Fibroblast of gingiva (primary cell): Measurements from ENCODE around the gene SPIC.
"Not testable (repeated sequence)": the region's sequence is repeated elsewhere in the genome, so short reads cannot be mapped to it uniquely, and the experiment has no call there.

Experiments used
- DNase-seq: peaks from one replicate; pipeline ENCODE4 v3.0.0-alpha.2; 2011; ENCODE audit warnings: low read depth

Gene SPIC

DNA sequence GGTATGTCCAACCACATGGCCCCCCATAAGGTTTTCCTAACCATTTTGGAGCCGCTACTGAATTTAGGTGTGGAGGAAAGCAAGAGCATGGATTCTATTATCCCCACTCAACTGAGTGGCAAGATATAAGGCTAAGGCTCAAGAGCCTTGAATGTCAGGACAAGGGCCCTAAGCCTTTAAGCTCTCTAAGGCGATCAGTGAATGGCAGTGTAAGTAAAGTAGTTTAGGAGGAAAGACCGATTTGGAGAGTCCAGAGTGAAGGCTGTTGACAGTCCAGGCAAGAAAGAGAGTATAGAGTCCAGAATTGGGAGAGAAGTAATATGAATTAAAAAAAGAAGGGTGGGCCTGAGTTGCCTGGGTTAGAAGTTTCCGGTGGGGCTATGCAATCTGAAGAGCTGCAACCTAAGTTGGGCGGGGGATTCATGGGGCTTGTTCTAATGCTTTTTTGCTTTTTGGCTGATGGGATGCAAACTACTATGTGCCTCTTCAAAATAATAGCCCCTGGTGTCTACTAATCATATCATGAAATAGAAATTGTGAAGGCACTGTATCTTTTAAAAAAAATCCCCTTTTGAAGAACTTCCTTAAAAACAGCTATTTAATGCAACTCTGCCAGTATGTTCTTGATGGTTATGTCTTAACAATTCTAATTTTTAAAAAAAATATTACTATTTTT lies at the start of gene SPIC:
TSS of gene SPIC (plus strand) at position 626 of the 676 bp plus-strand sequence. CDS start 1,569 bp downstream, outside the sequence.
- DNase-seq: no peak

DNA sequence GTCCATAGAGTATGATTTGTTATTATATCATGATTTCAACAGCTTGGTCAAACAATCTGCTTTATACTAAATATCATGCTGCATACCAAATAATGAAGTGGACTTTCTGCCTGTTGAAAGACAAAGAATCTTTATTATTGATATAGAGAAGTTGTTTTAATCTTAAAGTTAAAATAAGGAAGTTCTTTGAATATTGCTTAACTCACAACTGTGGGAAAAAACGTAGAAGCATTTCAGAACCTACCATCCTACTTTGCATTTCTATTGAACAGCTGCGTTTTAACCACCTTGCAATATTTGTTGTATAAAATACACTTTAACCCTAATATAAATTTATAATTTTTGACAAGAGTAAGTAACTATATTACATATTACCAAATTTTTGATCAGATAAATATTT lies 44.7 kb upstream of the SPIC start:
- DNase-seq: no peak

DNA sequence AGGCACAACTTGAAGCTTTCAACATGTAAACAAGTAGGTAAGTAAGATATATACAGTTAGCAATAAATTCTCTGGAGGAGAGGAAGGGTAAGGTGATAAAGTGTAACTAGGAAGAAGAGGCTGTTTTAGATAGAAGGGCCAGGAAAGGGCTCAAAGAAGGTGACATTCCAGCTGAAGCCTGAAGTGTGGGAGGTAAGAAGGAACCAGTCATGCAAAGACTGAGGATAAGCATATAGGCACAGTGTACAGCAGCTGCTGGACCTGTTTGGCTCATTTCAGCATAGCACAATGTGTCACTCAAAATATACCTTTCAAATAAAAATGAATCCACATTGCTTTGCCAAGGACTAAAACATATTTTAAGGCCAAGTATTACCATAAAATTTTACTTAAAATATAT lies 39.0 kb upstream of the SPIC start:
- DNase-seq: no peak

DNA sequence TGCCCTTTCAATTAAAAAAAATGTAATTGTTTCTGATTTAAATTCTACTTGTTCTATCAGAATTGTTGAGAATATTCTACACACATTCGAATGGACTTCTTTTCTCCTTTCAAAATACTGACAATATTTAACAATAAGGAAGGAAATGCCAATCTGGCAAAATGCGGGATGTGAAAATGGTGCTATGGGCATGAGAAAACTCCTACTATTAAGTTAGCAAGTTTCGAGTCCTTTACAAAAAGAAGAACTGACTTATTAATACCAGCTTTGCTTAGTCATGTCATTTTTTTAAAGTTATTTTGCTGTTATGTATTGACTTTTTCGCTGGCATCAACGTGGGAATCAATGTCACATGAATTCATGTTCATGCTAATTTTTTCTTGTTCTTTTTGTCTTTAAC lies 35.9 kb upstream of the SPIC start:
- no peak for DNase-seq

DNA sequence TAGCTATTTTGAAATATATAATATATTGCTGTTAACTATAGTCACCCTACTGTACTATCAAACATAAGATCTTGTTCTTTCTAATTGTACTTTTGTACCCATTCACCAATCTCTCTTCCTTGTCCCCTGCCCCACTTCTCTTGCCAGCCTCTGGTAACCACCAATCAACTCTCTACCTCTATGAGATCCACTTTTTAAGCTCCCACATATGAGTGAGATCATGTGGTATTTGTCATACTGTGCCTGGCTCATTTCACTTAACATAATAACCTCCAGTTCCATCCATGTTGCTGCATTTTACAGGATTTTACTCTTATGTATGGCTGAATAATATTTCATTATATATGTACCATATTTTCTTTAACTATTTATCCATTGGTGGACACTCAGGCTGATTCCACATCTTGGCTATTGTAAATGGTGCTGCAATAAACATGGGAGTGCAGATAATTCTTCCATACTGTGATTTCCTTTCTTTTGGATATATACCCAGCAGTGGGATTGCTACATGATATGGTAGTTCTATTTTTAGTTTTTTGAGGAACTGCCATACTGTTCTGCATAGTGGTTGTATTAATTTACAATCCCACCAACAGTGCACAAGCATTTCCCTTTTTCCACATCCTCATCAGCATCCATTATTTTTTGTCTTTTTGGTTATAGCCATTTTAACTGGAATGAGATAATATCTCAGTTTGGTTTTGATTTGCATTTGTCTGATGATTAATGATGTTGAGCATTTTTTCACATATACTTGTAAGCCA lies 33.5 kb upstream of the SPIC start:
- no peak for DNase-seq

DNA sequence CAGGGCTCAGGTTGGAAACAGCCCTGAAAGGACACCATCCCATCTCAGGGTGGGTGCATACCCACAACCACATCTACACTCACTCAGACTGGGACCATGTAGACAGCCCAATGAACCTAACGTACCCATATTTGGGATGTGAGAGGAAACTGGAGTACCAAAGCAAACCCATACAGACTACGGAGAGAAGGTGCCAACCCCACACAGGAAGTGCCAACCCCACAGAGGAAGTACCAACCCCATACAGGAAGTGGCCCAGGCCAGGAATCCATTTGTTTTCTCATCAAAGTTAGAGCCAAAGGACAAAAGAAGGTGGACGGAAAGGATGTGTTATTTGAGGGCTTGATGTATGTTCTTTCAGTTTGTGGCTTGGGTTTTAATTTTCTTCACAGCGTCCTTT lies 19.5 kb upstream of the SPIC start:
- DNase-seq: no peak

DNA sequence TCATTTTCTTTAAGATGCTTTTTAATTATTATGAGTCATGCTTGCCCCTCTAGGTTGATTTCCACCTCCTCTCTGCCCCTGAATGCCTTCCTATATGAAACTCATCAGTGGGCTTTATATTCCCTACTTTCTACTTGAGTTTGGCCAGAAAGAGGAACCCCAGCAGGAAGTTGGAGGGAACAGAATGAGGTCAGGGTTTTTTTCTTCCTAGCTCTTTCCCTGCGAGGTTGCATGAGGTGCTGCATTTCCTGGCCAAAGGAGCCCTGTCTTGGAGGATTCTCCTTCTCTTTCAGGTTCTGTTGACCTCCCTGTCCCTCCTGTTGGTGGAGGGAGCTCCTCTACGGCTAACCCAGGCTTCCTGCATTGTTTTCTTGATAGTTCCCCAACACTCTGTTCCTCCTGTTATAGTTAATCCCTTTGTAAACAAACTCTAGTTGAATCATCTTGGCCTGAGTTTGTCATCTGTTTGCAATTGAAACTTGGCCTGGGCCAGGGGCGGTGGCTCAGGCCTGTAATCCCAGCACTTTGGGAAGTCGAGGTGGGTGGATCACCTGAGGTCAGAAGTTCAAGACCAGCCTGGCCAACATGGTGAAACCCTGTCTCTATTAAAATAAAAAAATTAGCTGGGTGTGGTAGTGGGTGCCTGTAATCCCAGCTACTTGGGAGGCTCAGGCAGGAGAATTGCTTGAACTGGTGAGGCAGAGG lies 15.3 kb upstream of the SPIC start:
- peak; percentile 50 for DNase-seq

DNA sequence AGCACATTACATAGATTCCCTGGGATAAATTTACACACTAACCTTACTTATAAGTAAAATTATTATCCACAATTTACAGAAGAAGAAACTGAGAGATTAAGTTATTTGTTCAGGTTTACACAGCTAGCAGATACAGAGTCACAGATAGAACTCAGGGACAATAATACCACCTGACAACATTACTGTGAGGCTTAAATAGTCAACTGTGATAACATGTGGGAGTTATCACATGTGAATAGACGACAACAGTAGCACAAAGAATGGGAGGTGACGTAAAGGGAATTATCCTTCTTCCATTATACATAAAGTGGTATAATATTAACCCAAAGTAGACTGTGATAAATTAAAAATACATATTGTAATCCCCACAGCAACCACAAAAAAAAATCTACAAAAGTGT lies 6.2 kb upstream of the SPIC start:
- no peak for DNase-seq

DNA sequence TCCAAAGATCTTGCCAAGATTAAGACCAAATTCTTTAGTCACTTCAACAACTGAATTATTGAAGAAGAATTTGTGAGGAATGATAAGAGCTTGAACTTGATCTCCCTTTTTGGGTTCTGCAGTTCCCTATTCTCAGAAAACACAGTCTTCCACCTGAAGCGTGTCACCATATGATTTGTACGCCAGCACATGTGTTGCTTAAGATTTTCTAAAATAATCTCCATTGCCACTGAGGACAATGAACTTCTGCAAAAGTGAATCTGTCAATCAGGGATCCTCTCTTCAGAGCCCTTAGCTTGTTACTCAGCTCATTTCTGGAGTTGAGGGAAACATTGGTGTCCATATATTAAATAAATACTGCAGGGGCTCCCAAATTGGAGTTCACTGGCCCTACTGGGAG lies 4.2 kb upstream of the SPIC start:
- no peak for DNase-seq

DNA sequence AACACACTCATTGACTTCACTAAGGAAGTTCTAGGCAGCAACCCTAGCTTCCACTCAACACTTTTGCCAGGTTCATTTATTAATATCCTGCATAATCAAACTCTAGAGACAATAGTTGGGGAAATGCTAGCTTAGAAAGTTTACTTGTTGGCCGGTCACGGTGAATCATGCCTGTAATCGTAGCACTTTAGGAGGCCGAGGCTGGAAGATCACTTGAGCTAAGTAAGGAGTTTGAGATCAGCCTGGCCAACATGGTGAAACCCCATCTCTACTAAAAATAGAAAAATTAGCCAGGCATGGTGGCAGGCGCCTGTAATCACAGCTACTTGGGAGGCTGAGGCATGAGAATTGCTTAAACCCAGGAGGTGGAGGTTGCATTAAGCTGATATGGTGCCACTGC lies 3.3 kb upstream of the SPIC start:
- DNase-seq: not testable (repeated sequence)

DNA sequence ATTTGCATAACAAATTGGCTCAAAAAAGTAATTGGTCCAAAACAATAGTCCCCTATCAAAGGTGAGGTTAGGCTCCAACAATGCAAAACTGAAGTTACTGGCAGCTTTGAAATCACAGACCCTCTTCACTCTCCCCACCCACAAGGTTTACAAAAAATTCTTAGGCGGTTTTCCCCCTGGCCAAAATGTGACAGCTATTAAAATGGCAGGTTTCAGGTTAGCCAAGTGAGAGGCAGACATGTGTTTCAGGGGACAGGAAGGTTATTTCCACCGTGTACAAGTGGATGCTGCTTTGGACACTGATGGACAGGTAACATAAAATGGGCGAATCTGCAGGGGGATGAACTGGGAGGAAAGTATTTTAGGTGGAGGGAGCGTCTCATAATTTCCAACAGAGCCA lies 888 bp upstream of the SPIC start:
- DNase-seq: no peak

DNA sequence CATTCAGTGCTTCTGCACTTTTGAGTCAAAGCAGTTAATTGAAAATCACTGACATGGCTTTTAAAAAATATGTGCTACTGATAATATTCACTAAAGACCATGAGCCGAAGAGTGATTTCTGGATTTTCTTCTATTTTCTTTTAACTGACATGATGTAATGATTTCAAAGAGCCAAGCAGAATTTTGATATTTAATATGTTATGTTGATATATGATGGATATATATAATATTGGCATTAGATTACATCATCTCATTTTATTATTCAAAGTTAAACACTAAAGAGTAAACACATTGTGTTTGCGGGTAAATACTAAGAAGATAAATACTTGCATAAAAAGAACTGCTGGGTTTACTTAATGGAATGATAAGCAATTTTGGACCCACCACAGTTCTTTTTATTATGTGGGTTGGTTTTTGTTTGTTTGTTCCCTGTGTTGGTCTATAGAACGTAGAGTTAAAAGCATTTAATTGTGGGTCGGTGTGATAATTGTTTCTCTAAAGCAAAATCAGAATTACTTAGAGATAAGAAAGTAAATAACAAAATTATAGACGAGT lies 692 bp downstream of the SPIC start:
- DNase-seq: no peak

DNA sequence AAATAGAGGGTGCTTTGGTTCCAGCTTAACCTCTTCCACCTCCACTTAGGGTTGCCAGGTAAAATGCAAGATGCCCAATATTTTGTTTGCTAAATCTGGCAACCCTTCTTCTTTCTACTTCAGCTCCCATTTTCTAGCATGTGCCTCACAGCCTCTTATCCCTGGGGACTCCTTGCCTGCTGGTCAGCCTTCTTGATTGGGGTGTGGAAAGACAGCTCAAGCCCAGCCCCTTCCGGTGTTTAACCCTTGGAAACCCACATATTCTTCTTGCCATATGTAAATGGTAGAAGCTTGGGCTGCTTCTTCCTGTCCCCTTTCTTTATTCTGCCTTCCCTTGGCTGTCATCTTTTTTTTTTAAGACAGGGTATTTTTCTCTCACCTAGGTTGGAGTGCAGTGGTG lies 5.7 kb downstream of the SPIC start:
- no peak for DNase-seq

DNA sequence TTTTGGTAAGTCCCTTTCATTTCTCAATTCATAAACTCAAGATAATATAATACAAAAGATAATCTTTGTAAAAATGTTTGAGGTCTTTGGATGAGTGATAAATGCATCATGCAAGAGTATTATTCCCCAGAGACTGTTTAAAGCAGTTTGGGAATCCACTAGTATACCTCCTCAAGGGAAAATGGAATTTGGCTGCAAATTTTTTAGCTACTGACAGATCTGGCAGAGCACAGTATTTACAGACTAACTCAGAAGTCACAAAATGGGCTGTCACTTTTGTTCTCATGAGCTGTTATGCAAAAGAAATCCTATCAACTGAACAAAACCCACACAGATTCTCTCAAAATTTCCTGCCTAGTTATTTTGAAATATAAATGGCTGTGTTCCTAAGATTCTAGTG lies 9.9 kb downstream of the SPIC start:
- DNase-seq: peak; percentile 6

DNA sequence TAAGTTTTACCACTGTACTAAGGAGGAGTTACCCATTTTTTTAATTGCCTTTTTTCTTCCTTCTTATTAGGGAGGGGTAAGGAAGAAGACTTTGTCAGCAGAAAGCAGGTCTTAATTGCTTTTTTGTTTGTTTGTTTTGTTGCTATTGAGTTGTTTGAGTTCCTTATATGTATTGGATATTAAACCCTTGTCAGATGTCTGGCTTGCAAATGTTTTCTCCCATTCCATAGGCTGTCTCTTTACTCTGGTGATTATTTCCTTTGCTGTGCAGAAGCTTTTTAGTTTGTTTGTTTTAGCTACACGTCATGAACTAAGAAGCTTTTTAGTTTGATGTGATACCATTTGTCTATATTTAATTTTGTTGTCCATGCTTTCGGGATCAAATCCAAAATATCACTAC lies 13.3 kb downstream of the SPIC start:
- DNase-seq: no peak

DNA sequence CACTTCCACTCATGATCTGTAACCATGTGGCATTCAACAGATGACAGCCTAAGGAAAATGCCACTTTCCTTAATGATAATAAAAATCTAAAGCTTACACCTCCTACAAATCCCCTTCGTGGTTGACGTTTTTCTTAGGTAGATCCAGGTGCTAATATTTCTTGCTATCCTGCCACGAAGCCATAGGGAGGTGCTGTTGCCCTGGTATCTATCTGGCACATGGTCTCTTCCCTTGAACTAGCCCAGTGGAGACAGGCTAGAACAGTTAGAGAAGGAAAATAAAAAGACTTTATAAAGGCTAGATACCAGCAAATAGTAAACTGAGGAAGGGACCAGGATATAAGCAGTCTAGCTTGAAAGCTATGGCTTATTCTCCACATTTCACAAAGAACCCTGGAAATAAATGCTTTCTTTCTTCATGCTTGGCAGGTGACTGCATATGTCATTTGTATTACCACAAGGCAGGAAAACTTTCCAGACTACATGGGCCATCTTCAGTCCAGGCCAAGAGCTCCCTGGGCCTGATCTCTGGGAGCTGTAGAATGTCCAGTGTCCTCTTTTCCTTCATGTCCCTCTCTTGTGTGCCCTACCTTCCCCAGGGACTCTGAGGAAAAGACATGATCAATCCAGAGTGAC lies 15.3 kb downstream of the SPIC start:
- DNase-seq: no peak

DNA sequence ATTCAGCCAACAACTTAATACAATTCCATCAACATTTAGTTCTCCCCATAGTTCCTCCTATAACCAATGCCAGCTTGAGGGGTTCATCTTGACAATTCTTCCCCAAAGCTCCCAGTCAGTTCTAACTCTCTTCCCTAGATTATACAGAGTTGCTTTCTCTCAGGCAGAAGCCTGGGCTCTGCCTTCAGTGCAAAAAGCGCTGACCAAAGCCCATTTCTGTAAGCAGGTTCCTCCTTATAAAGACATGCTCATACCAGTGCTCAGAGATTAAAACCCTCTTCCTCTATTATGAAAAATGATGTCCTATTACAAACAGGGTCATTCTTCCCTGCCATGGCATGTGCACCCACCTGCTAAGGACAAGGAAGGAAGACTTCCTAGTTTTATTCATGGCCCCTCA lies 16.2 kb downstream of the SPIC start:
- DNase-seq: no peak

DNA sequence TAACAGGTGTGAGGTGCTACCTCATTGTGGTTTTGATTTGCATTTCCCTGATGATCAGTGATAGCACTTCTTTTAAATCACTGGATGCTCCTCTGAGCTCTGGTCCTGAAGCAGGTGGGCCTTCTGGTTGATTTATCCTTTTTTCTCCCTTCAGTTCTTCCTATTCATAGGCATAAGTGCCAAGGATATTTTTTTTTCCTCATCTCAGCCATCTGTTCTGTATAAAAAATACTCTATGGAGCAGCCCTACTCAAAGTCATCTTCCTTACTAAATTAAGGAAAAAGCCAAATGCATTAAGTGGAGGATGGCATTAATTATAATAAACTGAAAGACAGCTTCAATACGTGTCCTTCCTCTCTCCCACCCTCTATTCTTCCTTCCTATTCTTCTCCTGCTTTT lies 18.4 kb downstream of the SPIC start:
- no peak for DNase-seq

DNA sequence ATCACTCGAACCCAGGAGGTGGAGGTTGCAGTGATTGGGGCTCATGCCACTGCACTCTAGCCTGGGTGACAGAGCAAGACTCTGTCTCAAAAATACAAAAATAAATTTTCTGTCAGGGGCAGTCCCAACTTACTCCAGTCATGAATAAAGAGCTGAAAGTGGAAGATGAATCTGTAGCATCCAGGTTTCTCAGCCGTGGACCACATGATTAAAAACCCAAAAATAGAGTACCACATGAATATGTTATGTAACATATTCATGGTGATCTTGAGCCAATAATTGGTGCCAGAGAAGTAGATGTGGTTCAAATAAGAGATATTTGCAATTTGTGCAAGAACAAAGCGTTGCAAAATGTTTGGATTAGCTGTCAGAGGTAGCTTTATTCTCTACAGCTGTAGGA lies 23.1 kb downstream of the SPIC start:
- no peak for DNase-seq

DNA sequence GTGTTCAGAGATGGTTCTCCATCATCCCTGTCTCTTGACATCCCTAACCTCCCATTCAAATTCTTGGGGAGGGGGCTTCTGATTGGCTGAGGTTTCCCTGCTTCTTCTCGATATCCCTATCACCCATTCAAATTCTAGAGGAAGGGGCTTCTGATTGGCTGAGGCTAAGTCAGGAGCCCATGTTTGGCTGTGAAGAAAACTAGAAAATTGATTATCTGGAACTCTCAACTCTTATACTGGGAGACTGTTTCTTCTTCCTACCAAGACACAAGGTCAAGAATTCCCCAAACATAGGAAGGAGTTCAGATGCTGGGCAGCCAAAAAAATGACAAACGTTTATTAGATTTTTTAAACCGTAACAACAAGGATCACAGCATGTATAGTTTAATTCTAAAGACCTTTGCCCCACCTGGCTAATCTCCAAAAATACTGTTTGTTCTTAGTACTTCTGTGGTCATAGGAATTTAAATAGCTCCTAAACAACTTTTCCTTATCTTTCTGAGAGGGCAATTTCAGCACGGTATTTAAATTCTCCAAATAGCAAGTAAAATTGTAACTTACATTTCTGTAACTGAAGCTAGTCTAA lies 26.4 kb downstream of the SPIC start:
- no peak for DNase-seq

DNA sequence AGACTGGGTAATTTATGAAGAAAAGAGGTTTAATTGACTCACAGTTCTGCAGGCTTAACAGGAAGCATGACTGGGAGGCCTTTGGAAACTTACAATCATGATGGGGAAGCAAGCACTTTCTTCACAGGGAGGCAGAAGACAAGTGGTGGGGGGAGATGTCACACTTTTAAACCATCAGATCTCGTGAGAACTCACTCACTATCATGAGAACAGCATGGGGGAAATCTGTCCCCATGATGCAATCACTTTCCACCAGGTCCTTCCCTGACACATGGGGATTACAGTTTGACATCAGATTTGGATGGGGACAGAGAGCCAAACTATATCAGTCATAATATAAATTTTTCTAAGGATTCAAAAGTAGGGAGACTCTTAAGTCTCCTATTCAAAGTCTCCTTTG lies 46.0 kb downstream of the SPIC start:
- no peak for DNase-seq

DNA sequence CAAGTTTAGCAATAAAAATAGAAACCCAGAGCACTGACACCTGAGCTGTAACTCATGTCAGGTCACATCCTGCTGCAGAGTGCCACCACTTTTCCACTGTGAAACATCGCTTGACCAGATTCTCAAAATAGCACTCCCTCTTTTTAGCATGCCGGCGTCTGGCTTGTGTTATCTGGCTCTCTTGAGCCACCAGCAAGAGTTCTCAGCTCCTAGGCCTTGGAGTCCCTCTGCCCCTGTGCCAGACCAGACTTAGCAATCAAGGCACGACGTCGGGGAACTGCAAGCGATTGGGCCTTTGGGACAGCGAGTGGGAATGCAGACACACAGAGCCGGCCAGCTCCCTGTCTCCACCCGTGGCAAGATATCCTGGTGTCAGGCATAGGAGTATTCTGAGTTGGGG lies 52.5 kb downstream of the SPIC start:
- DNase-seq: no peak
